Measurements from ENCODE around the gene CASTOR2.

DNA sequence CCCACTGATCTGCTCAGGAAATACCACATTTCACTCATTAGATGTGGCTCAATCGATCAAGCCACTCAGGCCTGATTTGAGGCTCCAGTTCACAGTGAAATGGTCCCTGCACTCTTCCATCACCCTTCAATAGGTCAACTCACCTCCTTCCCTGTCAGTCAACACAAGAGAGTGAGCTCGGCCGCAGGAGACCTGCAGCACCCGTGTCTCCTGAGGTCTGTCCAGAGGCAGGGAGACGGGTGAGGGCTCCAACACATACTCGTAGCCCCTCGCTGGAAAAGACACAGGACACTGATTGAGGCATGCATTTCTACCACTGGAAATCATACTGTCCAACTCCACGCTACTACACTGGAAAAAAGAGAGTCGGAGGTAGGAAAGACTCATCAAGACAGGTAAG is 102.0 kb downstream of the CASTOR2 start:
- TF ChIP-seq CTCF (IDR thresholded peaks at IDR 0.05) (no peak), POLR2A (IDR thresholded peaks at IDR 0.05) (no peak)

Measured in uterus (tissue), 2 donors.